Brain pericyte (primary cell): ENCODE data around the gene MTM1.

Source experiments
- DNase-seq: peaks from one replicate; pipeline ENCODE4 v3.0.0-alpha.2; 2012; ENCODE audit warnings: low read depth, low spot score

Gene MTM1

DNA sequence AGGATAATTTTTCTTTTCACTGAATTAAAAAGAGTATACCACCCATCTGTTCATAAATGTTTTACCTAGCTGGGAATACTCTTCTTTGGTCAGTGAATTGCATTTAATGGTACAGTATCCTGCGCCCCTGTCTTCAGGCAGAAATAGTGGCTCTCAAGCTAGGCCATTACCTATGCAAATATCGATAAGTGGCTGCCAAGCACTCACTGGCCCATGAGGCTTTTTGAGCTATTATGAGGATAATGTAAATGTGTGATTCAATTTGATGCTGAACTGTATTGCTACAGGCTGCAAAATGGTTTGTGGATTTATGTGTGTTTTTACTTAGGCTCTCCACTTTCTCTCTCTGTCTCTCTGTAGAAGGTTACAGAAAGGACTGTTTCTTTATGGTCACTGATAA is 94.7 kb downstream of the MTM1 start:
- no peak for DNase-seq

DNA sequence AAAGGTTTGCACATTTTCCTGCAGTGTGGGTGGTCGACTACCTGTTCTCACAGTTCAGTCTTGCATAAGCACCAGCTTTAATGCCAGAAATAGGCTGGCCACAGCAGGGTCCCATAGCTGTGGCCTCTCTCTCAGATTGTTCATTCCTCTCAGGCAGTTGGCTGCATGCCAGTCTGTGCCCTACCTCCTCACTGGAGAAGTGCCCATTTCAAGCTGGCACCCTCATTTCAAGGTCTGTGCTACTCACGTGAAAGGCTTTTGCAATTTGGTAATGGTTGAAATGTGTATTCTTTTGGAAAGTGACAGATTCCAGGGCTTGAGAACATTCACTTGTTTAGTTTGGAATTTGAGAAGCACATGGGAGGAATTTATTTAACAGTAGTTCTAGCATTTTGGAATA is 95.9 kb downstream of the MTM1 start:
- DNase-seq: no peak

DNA sequence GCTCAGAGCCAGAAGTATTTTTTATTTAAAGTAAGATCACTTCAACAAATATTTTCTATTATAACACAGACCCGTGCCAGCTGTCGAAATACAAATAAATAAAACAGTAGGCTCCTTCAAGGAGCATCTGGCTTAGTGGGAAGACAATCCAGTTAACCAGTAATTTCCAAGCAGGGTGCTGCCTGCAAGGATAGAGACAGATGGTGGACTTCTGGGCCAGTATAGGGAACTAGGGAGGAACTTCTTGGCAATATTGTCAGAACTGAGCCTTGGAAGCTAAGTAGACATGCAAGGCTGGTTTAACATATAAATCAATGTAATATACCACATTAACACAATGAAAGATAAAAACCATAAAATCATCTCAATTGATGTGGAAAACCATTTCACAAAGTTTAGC is 107.8 kb downstream of the MTM1 start:
- no peak for DNase-seq

DNA sequence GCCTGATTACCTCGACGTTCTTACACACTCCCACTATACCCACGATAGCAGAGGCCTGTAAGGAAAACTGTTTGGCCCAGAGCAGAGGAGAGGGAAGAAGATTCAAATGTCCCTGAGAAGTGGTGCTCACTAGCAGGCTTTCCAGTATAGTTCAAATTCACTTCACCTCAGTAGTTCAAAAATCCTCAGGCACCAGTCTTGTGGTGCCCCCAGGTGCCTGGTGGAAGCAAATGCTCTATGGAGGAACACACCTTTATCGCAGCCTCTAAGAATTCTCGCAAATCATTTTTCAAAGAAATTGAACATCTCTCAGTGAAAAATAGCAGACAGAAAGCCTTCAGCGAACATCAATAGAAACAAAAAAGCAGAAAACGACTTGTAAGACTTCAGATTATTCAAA is 112.6 kb downstream of the MTM1 start:
- DNase-seq: no peak

DNA sequence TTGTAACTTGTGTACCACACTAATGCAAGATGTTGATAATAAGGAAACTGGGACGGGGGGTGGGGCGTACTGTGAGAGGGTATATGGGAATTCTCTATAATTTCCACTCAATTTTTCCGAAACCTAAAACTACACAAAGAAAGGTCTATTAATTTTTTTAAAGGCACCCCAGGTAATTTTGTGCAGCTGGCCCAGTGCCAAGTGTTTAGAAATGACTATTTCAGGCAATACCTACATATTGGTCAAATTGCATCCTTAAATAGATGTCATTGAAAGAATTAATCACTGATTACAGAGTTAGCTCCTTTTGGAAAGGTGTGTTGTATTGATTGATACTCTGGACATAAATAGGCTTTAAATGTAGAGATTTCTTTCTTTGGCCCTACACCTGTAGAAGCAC is 114.7 kb downstream of the MTM1 start:
- DNase-seq: no peak

DNA sequence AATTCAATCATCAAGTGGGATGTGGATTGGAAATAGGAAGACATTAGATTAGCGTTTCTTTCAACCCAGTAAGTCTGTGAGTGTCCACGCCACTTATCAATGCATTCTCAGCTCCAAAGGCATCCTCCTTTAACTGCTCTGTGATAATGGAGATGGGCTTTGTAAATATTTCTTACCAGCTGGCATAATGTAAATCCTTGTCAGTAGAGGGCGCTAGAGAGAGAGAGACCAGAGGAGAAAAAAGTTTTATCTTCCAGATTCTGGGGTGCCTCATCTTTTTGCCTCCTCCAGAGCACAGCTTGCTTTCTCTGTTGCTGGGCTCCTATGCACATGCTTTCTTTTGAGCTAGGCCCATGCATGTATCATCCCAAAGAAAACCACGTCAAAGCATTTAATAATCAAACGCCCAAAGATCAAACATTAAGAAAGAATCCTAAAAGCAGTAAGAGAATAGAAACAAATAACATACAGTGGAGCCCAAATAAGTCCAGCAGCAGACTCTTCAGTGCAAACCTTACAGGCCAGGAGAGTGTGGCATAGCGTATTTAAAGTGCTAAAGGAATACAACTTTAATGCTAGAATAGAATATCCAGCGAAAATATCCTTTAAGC is 115.2 kb downstream of the MTM1 start:
- no peak for DNase-seq

DNA sequence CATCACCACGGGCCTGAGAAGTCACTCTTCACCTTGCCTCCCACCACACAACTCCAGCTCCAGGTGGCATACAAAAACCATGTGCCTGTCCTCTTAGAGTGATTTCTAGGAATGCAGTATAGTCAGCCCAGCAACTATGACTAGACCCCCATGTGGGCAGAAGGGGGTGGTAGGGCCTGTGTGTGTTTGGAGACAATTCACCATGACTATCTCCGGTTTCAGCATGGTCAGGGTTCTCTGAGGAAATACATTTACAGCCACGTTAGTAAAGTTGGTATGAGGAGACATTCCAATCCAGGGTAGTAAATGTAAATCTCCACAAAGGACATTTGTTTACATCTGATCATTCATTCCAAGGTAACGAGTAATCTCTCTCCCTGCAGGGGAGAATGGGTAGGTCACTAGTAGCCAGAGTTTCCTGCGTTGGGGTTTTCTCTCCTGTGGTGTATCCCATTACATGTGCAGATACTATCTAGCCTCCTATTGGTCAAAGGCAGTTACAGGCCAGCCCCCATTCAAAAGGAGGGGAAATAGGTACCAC is 120.6 kb downstream of the MTM1 start:
- peak; percentile 32 for DNase-seq

DNA sequence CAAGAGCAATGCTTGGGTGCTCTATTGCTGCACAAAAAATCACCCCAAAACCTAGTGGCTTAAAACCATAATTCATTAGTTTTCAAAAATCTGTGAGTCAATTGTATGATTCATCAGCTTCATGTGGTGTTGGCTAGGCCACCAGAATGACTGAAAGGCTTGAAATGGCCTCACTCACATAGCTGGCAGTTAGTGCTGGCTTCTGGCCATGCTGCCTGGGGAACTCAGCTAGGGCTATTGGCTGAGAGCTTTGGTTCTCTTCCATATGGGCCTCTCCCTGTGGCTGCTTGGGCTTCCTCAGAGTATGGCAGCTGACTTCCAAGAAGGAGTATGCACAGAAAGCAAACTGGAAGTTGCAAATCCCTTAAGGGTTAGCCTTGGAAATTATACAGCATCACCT is 121.7 kb downstream of the MTM1 start:
- peak; percentile 38 for DNase-seq

DNA sequence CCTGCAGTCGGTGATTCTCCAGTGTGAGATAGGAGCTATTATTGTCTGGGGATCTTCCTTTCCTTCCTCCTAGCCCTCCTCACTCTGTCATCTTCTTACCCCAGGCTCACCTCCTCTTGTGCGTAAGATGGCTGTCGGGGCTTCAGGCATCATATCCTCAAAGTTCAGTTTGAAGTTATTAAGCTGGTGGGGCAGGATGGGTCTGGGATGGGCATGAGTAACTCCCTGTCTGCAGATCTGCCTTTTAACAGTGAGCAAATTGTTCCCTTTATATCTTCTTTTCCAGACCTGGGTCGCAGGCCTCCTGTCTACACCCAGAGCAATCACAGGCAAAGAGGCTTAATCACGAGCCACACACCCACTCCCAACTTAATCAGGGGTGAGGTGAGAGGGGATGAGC is 123.9 kb downstream of the MTM1 start:
- no peak for DNase-seq

DNA sequence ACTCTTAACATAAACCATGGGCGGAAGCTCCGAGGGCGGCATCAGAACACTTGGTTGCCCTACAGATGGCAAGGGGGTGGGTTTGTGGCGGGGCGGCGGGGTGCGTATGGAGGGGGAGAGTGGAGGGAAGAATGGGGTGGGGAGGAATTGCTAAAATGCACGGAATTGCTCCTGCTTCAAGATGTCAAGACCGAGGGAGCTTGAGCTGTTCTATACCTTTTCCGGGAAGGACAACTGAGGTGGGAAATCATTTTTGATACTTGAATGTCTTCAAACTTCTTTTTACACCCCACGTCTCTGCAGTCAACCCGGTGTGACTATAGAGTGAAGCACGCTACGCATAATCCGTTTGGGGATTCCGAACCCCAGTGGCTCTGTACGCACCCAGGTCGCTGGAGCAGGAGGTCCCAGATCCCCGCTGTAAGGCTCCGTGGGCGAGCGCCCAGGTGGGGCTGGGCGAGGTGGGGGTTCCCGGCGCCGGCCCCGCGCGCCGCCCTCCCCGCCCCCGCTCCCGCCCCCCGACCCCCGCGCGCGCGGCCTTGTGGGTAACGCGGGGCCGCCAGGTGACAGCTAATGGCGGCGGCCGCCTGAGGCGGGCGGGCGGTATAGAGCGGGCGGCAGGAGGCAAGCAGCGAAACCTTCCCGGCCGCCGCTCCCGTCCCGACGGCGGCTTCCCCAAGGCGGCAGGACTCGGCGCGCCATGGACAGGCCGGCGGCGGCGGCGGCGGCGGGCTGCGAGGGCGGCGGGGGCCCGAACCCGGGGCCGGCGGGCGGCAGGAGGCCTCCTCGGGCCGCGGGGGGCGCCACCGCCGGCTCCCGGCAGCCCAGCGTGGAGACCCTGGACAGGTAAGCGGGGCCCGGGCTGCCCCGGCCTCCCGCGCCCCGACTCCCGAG is 124.7 kb downstream of the MTM1 start, which contains the start of gene MTMR1:
MTMR1 (plus strand) TSS at position 566 of the 894 bp plus-strand sequence; CDS start at position 701, 135 bp downstream.
- DNase-seq: no peak

DNA sequence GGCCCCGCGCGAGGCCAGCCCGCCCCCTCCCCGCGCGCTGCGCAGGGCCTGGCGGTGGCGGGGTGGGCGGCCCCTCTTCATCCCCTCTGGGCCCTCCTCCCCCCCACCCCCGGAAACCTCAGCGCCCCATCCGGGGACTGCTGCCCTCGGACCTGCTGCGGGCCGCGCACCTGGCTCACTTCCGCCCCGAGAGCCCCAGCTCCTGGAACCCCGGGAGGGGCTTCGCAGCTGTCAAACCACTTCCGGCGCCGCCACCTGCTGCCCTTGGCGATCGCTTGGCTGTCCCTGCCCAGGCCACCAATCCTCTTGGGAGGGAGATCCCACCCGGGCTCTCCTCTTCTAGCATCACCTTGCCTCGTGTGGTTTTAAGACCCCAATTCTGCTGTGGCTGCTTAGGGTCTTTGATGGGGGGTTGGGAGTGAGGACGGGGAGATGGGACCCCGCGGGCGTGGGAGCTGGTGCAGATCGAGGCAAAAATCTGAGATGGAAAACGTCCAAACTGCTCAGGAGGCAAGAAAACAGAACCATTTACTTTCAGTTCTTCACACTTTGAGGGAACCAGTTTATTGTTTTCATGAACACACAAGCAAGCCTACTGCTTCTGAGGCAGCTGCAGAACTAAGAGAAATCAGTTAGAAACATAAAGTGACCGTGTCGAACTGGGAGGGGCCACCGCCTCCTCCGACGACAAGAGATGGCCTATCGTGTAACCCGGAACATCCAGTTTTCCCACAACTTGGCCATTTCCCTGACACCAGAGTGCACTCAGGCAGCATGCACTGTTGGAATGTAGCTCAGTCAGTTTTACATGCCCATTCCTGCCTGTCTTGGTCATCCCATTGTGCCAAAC is 125.5 kb downstream of the MTM1 start:
- DNase-seq: no peak

DNA sequence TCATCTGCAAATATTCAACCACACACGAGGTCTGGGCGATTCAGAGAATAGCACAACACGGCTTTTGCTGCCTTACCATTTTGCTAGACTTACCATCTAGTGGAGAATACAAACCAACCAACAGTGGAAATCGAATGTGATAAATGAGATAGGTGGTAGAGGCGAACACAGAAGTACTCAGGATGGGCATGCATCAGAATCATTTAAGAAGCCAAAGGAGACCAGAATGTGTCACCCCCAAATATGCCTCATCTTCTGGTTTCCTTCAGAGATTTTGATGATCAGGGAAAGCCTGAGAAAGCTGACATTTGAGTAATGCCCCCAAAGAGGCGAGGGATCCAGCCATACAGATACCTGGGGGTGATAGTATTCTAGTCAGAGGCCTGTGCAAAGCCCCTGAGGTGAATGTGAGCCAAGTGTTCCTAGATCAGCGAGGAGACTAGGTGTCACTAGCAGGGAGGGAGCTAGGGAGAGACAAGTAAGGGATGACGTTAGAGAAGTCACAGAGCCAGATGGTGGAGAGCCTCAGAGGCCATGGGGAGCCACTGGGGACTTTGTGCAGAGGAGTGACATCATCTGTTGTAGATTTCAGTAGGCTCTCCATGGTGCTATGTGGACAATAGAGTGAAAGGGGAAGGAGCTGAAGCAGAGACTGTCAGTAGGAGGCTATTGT is 126.5 kb downstream of the MTM1 start:
- DNase-seq: no peak

DNA sequence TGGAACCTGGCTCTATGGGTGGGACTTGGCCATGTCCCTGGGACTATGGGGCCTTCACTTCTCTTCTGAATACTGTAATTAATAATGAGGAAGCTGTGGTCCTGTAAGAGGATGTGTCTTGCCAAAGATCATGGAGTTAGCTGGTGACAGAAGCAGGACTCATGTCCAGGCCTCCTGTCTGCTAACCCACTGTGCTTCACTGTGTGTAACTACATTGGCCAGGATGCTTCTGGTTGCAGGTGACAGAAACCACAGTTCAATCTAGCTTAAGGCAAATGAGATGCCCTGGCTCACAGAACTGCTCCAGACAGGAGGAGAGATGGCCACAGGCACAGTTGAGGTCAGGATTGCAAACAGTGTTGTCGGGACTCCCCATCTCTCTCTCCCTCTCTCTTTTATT is 127.9 kb downstream of the MTM1 start:
- DNase-seq: no peak

DNA sequence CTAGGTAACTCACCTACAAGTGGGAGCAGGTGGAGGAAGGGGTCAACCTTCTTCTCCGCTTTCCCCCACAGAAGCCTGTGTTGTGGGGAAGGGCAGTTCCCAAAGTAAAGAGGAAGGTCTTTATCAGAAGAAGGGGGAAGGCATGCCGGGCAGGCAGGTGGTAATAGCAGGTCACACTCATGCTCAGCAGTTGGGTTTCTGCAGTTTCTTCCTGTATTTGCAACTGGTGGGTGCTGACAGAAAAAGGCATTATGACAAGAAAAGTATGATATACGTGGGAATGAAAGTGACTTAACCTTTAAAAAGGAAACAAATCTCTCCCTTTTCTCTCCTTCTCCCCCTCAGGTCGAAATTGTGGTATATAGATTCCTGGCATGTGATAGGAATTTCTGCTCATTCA is 128.4 kb downstream of the MTM1 start:
- no peak for DNase-seq

DNA sequence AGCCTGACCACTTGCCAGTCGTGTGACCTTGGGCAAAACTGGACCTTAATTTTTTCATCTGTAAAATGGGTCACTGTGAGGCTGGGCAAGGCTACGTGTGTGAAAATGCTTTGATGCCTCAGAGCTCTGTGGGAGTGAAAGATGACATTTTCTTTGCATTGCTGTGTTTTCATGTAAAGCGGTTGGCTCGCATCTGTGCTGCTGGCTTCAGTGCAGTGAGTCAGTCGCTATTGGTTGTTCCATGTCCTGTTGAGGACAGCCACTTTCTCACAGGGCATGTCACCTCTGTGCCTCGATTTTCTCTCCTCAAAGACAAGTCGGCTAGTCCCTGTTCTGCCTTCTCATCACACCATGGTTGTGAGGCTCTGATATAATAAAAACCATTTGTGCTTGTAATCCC is 129.2 kb downstream of the MTM1 start:
- no peak for DNase-seq

DNA sequence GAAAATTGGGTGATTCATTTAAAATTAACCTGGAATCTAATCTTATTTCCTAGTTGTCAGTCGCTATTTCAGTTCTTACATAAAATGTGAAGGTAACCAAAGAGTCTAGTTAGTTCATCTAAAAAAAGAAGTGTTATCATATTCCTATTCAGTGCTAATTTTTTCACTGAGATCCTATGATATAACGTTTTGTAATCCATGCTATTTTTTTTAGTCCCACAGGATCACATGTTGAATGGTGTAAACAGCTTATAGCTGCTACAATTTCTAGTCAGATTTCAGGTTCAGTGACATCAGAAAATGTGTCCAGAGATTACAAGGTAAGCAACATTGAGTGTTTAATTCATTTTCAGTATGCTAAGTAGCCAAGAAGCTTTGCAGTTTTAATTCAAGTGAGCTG is 130.6 kb downstream of the MTM1 start:
- no peak for DNase-seq

DNA sequence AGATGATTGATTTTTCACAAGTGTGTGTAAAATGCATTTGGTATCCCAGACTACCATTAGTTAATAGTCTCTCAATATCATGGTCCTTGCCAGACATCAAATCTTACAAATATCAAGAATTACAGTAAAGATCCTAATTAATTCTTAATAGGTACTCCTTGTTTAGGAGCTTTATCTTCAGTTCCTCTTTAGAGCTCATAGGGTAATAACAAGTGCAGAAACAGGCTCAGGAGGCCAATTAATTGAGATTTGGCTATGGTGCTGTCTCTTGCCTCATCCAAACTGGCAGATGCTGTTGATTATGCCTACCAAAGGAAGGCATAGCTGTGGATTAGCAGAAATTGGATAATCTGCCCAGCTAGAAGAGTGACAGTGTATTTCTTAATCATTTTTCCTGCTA is 131.7 kb downstream of the MTM1 start:
- DNase-seq: no peak

DNA sequence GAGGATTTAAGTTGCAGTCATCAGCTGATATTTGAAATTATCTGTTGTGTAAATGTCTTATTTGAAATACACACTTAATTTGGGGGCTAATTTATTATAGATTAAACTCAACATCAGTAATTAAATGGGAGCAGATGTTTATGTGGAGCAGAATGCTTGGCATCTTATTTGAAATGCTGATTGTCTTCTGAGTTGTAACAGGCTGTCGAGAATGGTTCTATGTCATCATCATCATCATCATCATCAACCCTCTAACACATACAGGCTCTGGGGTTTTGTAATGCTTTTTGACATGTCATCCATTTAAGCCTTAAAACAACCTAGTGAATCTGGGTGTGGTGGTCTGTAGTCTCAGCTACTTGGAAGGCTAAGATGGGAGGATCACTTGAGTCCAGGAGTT is 133.0 kb downstream of the MTM1 start:
- no peak for DNase-seq

DNA sequence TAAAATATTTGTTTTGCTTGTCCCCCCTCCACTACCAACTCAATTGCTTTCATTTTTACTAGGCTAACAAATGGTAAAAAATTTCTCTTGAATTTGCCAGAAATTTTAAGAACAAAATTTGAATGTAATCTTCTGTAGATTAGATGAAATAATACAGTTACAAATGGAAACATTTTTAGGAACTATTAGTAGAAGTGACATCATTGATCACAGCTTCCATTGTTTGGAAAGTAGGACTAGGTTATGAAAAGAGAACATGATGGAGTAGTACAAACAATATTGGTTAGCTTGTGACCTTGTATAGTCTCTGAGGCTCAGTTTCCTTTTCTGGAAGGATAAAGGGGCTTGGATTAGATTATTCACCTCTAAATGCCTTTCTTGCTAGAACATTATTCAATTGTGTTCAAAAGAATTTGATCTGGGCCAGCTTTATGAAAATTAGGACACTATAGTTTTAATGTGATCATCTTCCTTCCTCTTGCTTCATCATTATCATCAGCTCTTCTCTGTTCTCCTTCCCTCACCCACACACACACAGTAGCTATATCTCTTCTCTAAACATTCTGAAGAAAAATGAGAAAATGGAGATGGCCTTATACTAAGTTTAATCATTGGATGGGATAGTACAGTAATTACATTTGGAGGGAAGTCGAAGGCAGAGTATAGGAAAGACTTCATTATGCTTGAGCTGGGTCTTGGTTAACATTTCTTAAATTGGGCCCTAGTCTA is 134.7 kb downstream of the MTM1 start:
- no peak for DNase-seq

DNA sequence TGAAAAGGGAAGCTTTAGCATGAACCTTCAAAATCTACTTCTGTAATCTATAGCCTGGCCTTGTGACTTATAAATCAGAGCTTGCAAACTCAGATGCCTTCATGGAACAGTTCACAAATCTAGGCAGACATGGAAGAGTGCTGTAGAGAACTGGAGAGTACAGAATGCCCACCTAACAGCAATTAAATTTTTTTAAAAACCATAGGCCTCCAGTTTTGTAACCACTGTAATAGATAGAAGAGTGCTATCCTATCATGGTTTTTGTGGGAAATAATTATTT is 135.2 kb downstream of the MTM1 start:
- DNase-seq: no peak

DNA sequence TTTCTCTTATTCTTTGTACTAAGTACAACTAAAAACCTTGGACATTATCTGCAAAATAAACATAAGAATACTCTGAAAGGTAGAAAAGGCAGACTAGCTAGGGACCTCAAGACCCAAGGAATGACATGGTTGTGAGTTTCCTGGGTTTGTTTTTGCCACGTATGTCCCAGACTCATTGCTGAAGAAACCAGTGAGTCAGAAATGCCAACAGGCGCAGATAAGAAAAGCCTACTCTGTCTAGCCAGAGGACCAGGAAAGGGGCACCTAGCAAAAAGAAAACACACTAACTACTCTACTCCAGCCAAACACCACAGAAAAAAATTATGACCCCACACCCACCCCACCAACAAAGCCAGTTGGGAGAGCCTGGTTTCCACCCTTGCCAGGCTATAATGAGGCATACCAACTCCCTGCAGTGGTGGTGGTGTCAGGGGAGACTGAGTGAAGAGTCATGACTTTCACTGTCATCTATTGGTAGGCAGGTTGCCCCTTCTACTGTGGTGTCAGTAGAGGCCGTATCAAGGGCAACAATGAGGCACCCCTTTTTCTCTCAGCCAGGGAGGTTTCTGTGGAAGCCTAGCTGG is 135.7 kb downstream of the MTM1 start:
- DNase-seq: no peak
